ENCODE measurements around the gene ELANE.
"Not testable (repeated sequence)": the region's sequence is repeated elsewhere in the genome, so short reads cannot be mapped to it uniquely, and the experiment has no call there.

Gene ELANE

DNA sequence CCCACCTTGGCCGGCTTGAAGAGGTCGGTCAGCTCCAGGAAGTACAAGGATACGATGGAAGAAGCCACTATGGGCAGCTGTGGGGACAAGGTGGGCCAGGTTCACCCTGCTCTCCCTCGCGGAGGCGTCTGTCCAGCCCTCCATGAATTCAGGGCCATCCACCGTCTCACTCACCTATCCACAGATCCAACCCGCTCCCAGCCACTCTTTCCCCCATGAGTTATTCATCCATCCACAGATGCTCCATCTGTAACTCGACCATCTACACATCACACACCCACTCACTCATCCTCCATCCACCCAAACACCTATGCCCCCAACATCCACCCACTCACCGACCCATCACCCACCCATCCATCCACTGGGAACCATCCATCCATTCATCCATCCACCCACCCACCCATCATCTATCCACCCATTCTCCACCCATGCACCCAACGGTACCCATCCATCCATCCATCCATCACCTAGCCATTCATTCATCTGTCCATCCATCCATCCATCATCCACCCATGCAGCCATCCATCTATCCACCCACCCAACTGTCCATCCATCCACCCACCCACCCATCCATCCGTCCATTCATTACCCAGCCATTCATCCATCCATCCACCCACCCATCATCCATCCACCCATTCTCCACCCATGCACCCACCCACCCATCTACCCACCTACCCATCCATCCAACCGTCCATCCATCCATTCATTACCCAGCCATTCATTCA is 36.2 kb upstream of the ELANE start:
- TF ChIP-seq, protein P1, sequence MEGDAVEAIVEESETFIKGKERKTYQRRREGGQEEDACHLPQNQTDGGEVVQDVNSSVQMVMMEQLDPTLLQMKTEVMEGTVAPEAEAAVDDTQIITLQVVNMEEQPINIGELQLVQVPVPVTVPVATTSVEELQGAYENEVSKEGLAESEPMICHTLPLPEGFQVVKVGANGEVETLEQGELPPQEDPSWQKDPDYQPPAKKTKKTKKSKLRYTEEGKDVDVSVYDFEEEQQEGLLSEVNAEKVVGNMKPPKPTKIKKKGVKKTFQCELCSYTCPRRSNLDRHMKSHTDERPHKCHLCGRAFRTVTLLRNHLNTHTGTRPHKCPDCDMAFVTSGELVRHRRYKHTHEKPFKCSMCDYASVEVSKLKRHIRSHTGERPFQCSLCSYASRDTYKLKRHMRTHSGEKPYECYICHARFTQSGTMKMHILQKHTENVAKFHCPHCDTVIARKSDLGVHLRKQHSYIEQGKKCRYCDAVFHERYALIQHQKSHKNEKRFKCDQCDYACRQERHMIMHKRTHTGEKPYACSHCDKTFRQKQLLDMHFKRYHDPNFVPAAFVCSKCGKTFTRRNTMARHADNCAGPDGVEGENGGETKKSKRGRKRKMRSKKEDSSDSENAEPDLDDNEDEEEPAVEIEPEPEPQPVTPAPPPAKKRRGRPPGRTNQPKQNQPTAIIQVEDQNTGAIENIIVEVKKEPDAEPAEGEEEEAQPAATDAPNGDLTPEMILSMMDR (IDR thresholded peaks at IDR 0.05): no peak
- H3K27me3 ChIP-seq: peaks cover 0 to 3% of the 10 kb centered on the region in 2 donors
- no peaks in the 10 kb centered on the region for H3K9me3 ChIP-seq
- no peaks in the 10 kb centered on the region for H3K4me1 ChIP-seq
- intact Hi-C loops (cut with DNase I; ENCODE audit: low total_unique reads): no loop called here
- peaks cover 18 to 27% (median 23%) of the 10 kb centered on the region in 3 donors for H3K36me3 ChIP-seq
- DNase-seq: no peak
- H3K4me3 ChIP-seq: no peak overlapping the region
- no peak overlapping the region for H3K27ac ChIP-seq

DNA sequence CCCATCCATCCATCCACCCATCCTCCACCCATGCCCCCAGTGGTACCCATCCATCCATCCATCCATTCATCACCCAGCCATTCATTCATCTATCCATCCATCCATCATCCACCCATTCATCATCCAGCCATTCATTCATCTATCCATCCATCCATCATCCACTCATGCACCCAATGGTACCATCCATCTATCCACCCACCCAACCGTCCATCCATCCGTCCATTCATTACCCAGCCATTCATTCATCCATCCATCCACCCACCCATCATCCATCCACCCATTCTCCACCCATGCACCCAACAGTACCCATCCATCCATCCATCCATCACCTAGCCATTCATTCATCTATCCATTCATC is 35.6 kb upstream of the ELANE start:
- intact Hi-C loops (cut with DNase I; ENCODE audit: low total_unique reads): no loop called here
- Histone ChIP-seq H3K36me3 (peaks cover 13 to 21% (median 17%) of the 10 kb centered on the region in 3 donors), H3K27me3 (peaks cover 3 to 9% of the 10 kb centered on the region in 2 donors), H3K4me3 (no peak overlapping the region), H3K9me3 (no peaks in the 10 kb centered on the region), H3K27ac (no peak overlapping the region), H3K4me1 (peaks cover 0 to 4% (median 4%) of the 10 kb centered on the region in 4 donors)
- TF ChIP-seq, protein P1 (IDR thresholded peaks at IDR 0.05): no peak
- no peak for DNase-seq

DNA sequence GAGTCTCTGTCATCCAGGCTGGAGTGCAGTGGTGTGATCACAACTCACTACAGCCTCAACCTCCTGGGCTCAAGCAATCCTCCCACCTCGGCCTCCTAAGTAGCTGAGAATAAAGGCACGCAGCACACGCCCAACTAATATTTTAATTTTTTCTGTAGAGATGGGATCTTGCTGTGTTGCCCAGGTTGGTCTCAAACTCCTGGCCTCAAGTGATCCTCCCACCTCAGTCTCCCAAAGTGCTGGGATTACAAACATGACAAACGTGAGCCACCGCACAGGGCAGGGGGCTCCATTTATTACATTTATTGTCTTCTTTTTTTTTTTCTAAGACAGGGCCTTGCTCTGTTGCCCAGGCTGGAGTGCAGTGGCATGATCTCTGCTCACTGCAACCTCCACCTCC is 31.9 kb upstream of the ELANE start:
- intact Hi-C loops (cut with DNase I; ENCODE audit: low total_unique reads); H3K4me3 ChIP-seq; DNase-seq: not testable (repeated sequence)

DNA sequence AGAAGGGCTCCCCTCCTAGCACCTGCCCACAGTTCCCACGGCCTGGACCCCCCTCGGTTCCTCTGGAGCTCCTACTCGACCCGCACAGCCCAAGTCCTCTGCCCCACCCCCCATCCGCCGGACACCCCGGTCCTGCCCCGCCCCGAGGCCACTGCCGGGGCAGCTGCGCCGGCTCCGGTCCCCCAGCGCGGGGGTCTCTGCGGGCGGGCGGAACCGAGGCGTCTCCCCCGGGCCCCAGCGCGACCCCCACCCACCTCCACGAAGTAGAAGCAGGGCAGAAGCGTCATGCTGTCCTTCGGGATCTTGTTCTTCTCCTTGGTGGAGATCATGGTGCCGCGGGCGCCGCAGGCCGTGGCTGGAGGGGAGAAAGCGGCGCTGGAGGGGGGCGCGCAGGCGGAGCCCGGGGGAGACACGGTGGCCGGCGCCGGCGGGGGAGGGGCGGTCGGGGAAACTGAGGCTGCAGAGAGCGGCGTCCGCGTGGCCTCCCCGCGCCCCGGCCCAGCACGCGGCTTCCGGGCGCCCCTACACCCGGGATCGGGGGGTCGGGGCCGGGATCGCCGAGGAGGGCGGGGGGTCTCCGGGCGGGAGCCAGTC is 30.8 kb upstream of the ELANE start:
- intact Hi-C loops (cut with DNase I; ENCODE audit: low total_unique reads): no loop called here
- Histone ChIP-seq H3K36me3 (no peaks in the 10 kb centered on the region), H3K27ac (no peak overlapping the region), H3K9me3 (no peaks in the 10 kb centered on the region), H3K4me3 (peak overlapping the region in 1 of 2 donors; percentile 9), H3K4me1 (peaks cover 0 to 15% (median 14%) of the 10 kb centered on the region in 4 donors), H3K27me3 (peaks cover 16 to 52% of the 10 kb centered on the region in 2 donors)
- TF ChIP-seq, protein P1 (IDR thresholded peaks at IDR 0.05): no peak
- no peak for DNase-seq

More for the DNA sequence above, 31.9 kb upstream of the ELANE start:
- H3K9me3 ChIP-seq, H3K27ac ChIP-seq, H3K36me3 ChIP-seq: not testable (repeated sequence)
- Histone ChIP-seq H3K27me3 (peaks cover 16 to 43% of the 10 kb centered on the region in 2 donors), H3K4me1 (peaks cover 0 to 15% (median 14%) of the 10 kb centered on the region in 4 donors)

DNA sequence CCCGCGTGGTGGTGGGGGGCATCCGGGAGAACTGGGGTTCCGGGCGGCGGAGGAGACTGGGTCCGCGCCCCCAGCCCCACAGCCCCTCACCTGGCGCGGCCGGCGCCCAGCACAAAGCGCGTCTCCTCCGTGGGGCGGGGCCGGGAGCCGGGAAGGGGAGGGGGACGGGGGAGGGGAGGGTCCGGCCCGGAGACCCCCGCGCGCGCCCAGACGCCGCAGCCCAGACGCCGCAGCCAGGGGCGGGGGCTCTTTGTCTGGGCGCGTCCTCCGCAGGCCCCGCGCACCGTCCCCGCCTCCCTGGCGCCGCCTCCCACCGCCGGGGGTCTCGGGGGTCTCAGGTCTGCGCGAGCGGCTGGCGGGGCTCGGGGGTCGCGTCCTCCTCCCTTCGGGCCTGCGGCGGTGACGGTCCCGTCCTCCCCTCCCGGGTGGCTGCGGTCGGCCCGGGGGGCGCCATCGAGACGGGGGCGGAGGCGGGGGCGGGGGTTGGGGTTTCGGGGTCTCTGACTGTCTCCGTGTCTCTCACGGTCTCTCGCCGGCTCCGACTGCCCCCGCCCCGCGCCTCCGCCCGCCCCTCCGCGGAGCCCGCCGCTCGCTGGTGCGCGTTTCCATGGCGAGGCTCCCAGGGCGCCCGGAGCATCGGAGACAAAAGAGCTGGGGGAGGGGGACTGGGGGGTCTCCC is 30.1 kb upstream of the ELANE start, which contains the start of gene PLPPR3:
TSS of gene PLPPR3 (minus strand) at position 131 of the 679 bp plus-strand sequence. CDS start 396 bp downstream, outside the sequence.
- intact Hi-C loops (cut with DNase I; ENCODE audit: low total_unique reads): no loop called here
- H3K4me1 ChIP-seq: peaks cover 0 to 15% (median 14%) of the 10 kb centered on the region in 4 donors
- DNase-seq: no peak
- H3K27ac ChIP-seq: no peak within 1 kb of the TSS
- peaks cover 16 to 52% of the 10 kb centered on the region in 2 donors for H3K27me3 ChIP-seq
- no peaks in the 10 kb centered on the region for H3K36me3 ChIP-seq
- peak within 1 kb of the TSS in 1 of 2 donors; percentile 9 for H3K4me3 ChIP-seq
- H3K9me3 ChIP-seq: no peaks in the 10 kb centered on the region
- TF ChIP-seq, protein P1 (IDR thresholded peaks at IDR 0.05): no peak

All from tibial artery (tissue), 4 donors.